Activated CD4-positive, alpha-beta T cell treated with anti-CD3 and anti-CD28 coated beads, Interleukin-2, amount 50 U/mL, for 1 hour (primary cell): ENCODE data around the gene PARL.

Experiments used
- DNase-seq: peaks from one replicate; pipeline ENCODE4 v3.0.0-alpha.2; 2020

PARL gene

DNA sequence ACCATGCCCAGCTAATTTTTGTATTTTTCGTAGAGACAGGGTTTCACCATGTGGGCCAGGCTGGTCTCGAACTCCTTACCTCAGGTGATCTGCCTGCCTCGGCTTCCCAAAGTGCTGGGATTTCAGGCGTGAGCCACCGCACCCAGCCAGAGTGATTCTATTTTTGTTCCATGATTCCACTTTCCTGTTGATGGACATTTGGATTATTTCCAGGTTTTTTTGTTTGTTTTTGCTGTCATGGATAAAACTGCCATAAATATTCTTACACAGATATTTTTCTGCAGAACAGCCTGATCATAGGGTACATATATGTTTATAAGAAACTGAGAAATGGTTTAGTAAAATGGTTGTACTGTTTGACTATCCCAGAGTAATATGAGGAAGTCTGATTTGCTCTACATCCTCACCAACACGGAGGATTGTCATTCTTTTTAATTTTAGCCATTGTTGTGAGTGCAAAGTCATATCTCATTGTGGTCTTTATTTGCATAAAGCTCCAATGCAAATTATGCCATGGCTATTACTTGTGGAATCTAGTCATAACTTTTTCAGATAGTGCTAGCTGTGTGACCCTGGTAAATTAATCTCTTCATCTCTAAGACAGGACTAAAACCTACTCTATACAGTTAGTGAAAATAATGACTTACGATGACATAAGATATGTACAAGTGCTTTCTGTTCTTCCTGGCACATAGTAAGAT, 102.0 kb downstream of the PARL start:
- DNase-seq: no peak

- no peak for DNase-seq
These were observed 103.4 kb downstream of the PARL start for GRCh38 chr3:183781246-183781645.

DNA sequence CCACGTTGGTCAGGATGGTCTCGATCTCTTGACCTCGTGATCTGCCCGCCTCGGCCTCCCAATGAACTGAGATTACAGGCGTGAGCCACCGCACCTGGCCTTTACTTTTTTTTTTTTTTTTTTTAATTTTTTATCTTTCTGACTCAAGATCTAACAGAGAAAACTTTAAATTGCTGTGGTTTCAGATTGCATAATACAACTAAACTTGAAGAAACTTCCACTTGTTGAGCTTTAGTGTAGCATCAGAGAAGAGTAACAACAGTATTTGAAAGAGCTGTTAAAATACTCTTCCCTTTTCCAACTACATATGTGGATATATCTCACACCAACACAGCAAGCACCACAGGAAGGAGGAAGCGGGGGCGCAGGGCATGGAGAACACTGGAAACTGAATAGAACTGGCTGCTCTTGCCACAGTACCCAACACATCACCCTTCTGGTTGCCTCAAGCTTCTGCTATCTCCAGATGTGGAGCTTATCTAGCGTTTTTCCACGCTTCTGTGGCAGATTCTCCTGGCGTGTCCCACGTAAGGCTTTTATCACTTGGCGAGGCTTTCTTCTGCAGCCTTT, 104.7 kb downstream of the PARL start:
- no peak for DNase-seq
